Left colon (tissue), 2 donors: ENCODE results near the gene GUCA2A. TPM values are rescaled to one million over a fixed set of nuclear protein-coding genes. Genes with fewer than 3 reads are reported as not detected.

Experiments
- ATAC-seq: fragments of 200-7000 bp; cut with Tn5 transposase; one replicate; pipeline ENCODE4 v1.9.1; 2020; ENCODE audit warnings: mild to moderate bottlenecking, moderate library complexity
- DNase-seq, 2 donors: peaks; one replicate each; pipeline ENCODE4 v3.0.0-alpha.2; 2020
- intact Hi-C, 2 donors: fragments of 100-400 bp; cut with DNase I in 1 of 2; cut with micrococcal nuclease in 1 of 2; formaldehyde crosslinking; loops; one replicate each; pipeline versions ENCODE4 v1.11.2 to v1.14.0; 2022; cut with DNase I, micrococcal nuclease
- total RNA-seq, 2 donors: library from RNA; stranded (reverse); fragmentation: NEBNext Ultra II Directional; extraction: Animal tissue kit (Norgen Biotek cat#: 25700); gene quantifications; one replicate each; pipeline ENCODE4 v1.2.1, GENCODE V29; 2021
- donor health status: DM: no; HTN: no; CAD: no.
- donor health status: DM: yes; HTN: yes; CAD: no.

The GUCA2A gene
- total RNA-seq, 2 donors from 2014 or later: 1,178 to 2,096 TPM

DNA sequence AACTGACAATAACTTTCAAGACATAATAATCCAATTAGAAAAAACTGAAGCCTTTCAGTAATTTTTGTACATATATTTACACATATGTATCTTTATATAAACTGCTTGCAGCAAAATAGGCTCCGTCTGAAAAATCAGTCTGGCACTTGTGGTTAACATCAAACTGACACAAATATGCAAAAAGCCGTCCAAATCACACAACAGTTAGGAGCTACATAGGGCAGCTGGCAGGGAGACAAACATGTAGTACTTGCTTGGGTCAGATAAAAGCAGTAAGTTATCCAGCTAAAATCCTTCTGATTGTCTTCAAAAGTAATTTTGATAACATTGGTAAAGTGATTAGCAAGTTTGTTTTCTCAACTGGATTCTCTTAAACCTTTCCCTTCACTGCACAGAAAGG, 14.7 kb upstream of the GUCA2A start:
- intact Hi-C loops: no loop called here
- DNase-seq: no peak
- ATAC-seq: no peak

DNA sequence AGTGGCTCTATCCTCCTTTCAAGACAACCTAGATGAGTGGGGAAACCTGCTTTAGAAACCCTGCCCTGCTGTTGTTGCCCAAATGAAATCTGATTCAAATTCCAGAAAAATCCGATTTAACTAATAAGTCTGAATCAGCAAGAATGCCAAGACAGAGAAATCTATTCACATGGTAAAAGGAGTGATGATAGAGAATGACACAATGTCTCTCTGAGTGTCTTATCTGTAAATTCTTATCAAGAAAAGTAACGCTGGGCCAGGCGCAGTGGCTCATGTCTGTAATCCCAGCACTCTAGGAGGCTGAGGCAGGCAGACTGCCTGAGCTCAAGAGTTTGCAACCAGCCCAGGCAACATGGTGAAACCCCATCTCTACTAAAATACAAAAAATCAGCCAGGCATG, 13.7 kb upstream of the GUCA2A start:
- DNase-seq (no peak), ATAC-seq (no peak)
- intact Hi-C loops: no loop called here

DNA sequence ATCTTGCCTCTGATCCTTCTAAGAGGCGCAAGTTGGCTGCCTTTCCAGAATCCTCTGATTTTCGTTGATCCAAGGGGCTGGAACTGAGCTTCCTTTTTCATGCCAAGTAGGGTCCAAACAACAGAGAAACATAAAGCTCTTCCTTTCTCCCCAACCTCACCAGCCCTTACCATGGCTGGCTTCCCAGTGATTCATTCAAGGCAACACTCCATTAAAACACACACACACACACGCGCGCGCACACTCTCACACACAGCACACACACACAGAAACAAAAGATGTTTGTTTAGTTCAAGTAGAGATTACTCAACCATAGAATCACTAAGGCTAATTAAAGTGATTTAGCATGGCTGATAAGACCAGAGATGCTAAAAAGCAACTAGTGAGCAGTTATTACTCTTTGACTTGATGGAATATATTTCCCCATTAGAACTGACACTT, 13.0 kb upstream of the GUCA2A start:
- no peak for ATAC-seq
- intact Hi-C loops: no loop called here
- DNase-seq: peak in 1 of 2 donors; percentile 31

DNA sequence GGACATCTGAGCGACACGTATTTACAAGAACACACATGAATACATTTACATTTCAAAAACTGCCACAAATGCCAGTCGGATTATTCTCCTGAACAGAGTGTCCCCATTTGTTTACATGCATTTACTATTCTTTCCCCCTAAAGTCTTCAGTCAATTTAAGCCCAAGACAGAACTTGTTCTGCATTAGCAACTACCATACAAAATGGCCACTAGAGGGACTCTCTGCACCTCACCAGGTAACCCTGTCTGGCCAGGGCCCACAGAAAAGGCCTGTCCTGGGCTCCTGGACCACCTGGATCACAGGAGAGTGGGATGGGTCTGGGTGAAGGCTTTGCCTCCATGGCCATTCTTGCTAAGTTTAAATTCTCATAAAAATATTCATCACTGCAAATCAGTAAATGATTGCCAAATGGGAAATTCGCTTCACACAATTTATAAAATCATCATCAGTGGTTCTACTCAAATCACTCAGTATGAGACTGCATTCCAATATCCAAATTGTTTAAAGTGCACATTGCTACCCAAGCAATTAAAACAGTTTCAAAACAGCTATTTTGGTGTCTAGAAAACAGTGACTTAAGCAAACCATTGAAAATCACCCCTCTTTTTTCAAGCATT, 12.5 kb upstream of the GUCA2A start:
- intact Hi-C loops: no loop called here

DNA sequence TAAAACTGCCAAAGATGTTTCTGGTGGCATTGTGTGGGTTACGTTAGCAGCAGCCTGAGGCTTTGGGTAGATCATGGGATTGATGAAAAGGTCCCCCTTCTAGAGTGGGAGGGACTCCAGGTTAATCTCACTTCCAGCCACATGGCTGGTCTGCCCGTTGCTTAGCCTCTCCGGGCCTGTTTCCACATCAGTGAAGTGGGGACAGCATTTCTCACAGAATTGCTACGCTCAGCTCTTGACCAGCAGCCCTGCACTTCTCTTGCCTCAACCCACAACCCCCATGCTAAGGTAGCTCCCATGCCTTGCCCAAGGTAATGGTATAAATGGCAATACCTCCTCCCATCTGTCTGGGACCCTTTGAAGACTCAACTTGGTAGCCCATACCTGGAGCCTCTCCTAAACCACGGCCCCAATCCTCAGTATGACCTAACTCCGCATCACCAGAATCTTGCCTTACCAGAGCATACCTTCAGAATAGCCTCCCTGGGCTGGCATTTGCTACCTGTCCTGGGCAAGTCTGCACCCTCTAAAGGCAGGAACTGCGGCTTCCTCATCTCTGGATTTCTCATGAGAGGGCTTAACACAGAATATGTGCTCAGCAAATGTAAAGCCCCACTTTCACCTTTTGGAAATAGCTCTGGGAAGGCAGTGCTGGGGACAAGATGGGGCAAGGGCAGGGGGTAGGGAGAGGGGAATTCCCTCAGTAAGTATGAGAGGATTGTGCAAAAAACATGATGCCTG, 10.9 kb upstream of the GUCA2A start:
- ATAC-seq (no peak), DNase-seq (no peak)
- intact Hi-C loops: no loop called here

More for the DNA sequence above, 12.5 kb upstream of the GUCA2A start:
- ATAC-seq: no peak
- no peak for DNase-seq

DNA sequence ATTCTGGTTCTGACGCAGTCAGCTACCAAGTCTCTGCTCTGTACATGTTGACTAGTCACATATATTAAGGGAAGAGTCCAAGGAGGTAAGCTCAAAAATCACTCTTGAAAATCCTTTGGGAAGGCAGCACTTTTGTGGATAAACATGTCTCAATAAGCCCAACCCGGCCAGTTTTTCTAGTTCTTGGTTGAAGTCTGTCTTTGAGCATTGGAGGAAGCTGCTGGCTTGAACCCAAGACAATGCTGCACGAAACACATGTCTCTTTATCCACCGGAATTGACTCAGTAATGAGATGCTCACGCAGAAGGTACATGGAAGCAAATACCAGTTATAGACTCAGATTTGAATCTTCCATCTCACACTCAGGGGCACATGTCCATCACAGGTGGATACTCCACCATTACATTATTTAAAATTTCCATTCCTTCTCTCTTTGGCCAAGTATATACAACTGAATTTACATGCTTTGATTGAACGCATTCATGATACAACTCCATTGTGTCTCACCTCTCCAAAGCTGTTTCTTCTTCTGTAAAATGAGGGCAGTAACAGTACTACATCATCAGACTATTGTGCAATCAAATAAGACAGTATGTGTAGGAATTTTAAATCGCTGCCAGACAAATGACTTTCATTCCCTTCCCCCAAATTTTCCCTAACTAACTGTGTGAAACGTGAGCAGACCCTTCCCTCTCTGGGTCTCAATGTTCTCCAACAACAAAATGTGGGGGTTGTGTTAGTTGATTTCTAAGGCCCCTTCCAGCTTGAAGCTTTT, 9.6 kb upstream of the GUCA2A start:
- DNase-seq: no peak
- intact Hi-C loops: no loop called here
- ATAC-seq: no peak

DNA sequence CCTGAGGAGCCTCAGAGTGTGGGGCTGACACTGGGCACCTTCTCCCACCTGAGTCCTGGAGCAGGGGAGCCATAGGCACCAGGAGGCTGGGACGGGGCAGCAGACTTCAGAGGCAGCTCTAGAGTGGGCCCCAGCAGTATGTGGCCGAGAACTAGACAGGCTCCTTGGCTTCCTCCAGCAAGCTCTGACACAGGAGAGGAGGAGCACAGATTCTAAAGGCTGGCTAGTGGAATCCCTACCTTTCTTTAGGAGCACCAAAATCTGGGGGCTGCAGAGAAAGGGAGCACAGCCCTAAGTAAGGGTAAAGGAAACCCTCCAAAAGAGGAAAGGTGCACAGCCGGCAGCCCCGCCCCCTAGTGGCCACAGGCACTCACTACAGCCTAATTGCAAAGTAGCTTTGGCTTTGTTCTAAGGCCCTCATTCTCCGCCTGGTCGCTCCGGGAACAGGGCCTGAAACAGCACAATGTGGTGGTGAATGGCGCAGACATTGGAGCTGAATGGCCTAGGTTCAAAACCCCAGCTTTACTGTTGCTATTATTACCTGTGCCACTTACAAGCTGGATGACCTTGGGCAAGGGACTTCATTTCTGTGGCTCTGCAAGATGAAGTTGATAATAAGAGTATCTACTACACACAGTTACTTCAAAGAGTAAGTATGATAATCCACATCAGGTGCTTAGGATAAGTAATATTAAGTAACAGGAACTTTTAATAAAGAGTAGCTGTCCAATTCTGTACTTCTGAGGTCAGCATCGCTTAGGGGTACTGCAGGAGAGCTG, 8.8 kb upstream of the GUCA2A start:
- intact Hi-C loops: no loop called here
- peak; percentile 44 for ATAC-seq

DNA sequence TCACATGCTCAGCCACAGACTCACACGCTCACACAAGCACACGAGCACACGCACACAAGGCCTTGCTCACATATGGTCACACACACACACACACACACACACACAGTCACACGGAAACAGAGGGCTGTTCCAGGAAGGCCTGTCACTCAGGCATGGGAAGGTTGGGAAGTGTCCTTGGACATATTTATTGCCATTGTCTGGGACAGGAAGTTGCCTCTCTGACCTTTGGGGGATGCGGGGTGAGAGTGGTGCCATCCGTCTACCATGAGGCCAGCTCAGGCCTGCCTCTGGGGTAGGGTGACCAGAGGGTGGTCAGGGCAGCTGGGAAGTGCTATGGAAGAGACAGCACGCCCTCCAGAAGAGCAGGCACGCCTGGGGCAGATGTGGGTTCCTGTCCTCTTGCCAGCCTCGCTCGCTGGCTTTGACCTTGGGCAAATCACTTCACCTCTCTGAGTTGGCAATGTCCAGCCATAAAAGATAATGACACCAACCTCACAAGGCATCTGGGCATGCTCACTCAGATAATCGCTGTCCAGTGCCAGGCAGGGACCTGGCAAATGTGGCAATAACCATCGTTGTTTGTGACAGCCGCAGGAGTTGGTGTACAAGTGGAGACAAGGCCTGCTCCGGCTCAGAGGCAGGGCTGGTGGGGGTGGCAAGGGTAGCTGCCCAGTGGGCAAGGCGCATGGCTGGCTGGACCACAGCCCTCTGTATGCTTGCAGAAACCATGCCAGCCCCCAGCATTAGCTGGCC, 8.0 kb upstream of the GUCA2A start:
- intact Hi-C loops: no loop called here
- peak; percentile 57 for ATAC-seq
- DNase-seq: peak; percentile 43 to 66

More for the DNA sequence above, 8.8 kb upstream of the GUCA2A start:
- DNase-seq: peak in 1 of 2 donors; percentile 64

DNA sequence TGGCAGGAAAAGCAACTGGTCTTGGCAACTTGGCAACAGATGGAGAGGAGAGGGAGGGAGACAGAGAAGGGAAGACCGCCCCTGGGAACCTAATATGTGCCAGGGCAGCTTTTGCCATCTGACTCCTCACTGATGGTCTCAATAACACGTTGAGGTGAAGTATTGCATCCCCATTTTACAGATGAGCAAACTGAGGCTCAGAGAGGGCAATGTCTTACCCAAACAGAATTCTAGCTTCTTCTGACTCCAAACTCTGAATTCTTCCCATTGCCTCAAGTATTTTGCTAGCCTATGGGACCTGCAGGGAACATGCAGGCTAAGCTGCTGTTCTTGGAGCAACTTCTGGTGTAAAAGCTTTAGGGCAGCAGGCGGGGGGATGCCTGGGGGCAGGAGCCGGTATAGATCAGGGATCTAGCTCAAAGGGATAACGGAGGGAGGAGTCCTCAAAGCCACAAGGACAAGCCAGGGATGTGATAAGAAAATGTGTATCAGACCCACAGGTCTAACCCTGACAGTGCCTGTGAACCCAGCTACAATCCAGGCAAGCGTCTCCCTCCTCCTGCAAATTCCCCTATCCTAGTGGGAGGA, 7.2 kb upstream of the GUCA2A start:
- intact Hi-C loops: no loop called here
- no peak for DNase-seq
- no peak for ATAC-seq

DNA sequence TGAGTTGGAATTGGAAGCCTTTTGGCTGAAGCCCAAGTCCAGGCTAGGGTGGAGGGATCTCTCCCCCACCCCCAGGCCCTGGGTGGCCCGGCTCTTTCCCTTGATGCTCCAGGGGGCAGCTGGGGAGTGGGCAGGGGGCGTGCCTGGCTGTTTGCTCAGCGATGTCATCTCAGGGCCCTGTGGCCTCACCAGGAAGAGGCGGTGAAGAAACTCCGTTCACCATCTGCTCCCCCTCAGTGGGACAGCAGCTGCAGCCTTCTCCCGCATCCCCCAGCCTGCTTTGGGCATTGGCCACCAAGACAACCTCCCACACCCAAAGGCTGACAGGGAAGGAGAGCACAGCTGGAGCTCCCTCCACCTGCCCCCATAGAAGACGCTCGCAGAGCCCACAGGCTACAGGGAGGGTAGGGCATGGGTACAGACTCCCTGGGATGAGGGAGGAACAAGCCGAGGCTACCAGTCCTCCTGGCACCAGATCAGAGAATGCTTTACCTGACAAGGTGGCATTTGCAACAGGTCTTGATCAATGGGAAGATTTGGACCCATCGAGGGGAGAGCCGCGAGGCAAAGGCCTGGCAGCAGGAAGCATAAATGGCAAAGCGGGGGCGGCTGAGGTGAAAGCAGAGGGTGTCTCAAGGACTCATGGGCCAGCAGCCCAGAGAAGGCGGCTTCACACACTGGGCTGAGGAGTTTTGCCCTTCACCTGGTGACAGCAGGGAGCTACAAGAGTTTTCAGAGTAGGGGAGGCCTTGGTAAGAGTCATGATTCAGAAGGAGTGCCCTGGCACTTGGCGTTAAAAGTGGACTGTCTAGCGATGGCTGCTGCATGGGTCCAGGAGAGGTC, 6.5 kb upstream of the GUCA2A start:
- DNase-seq (no peak), ATAC-seq (no peak)
- intact Hi-C loops: no loop called here

DNA sequence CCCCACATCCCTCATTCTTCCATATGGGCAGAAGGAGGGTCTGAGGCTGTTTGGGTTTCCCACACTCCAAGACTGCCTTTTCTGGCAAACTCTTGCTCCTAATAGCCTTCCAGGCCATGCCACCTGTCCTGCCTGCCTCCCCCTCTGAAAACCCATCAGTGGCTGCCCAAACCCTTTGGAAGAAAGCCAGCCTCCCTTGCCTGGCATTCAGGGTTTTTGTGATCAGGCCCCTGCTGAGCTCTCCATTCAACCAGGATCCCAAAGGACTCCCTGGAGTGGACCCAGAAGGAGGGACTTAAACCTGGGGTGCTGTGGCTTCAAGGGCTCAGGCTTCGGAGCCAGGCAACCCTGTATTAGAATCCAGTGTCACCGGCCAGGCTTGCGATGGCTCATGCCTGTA, 4.2 kb upstream of the GUCA2A start:
- intact Hi-C loops: loop anchor here in 1 of 2 donors (10.0 kb wide), 1 partner anchor 594 kb away; no protein-coding TSS in a partner anchor
- ATAC-seq (no peak), DNase-seq (no peak)

DNA sequence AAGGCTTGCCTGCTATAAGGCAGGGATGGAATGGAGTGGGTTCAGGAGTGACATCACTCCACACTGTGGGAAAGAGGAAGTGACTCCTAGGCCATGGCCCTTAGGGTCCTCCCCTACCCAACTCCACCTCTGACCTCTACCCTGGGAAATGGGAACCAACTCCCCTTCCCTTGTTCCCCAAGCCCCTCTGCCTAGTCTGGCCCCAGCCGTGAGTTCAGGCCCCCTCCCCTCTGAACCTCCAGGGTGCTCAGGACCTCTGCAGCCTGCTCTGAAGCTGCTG, 3.8 kb upstream of the GUCA2A start:
- intact Hi-C loops: loop anchor here in 1 of 2 donors (10.0 kb wide), 1 partner anchor 594 kb away; no protein-coding TSS in a partner anchor
- ATAC-seq: no peak
- no peak for DNase-seq

DNA sequence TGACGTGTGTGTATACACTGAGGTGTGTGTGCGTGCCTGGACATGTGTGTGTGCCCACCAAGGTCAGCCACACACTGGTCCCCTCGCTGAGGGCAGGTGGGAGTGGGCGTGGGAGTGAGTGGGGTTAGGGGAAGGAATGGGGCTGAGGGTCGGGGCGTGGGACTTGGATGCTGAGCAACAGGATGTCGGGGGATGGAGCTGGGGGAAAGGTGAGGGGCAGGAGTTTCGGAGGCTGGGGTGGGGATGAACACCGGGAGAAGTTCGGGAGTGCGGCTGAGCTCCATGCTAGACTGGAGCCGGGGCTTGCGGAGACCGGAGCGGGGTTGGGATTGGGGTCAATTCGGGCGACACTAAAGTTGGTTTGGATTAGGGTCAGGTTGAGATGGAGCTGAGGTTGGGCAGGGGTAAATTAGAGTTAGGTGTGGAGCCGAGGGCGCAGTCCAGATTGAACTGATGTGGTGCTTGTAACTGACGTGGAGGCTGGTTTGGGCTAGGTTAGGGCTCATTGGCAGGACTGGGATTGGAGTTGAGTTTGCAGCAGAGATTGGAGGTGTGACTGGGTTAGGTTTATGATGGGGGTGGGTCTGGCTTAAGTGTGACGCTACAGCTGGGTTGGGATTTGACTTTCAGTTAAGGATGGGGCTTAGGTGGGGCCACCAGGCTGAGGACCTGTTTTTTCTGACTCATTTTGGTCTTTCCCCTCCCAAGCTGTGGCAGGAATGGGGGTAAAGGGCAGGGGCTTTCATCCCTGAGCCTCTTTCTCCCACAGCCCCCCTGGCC, 3.3 kb upstream of the GUCA2A start:
- DNase-seq (no peak), ATAC-seq (peak; percentile 26)

DNA sequence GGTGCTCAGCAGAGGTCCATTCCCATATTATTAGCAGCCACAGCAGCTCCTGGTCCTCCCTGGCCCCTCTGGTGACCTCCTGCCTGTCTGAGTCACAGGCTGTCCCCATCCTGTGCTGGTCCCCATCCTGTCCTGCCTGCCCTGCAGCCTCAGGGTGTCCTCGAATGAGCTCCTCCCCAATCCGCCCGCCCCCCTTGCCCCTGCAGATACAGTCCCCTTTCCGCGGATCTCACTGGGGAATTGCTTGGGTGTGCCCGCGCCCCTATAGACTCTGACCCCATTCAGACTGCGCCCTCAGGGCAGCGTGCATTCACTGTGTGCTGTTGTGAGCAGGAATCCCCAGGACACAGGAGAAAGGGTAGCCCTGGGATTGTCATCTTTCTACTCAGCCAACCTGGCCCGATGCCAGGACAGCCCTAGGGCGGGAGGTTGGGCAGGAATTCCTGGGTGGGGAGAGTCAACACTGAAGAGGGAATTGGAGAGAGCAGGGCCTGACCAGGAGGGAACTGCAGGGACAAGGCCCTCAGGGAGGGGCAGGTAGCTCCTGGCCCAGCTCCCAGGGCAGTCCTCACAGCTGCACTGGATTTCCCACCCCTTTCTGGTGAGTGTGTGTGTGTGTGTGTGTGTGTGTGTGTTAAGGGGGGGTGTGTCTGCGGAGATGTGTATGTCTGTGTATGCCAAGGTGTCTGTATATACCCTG, 1.1 kb upstream of the GUCA2A start:
- intact Hi-C loops: loop anchor here in 1 of 2 donors (10.0 kb wide), 1 partner anchor 591 kb away; no protein-coding TSS in a partner anchor
- ATAC-seq (peak; percentile 76), DNase-seq (peak; percentile 93 to 94)

More for the DNA sequence above, 3.3 kb upstream of the GUCA2A start:
- intact Hi-C loops: loop anchor here in 1 of 2 donors (10.0 kb wide), 1 partner anchor 593 kb away; no protein-coding TSS in a partner anchor
